Spleen (tissue), 7 donors: ENCODE measurements around the gene ACER3.

ENCODE experiments used
- CTCF ChIP-seq, 11 experiments: fragments of 200-600 bp in 7 of 11; fragments of 450-650 bp in 4 of 11; sonication (generic) in 4 of 11; IDR thresholded peaks in 8 of 11; conservative IDR thresholded peaks in 3 of 11; 1 replicate in 7 of 11; 2 replicates in 4 of 11; pipeline versions ENCODE4 v1.4.0 to v1.8.0; 2016 to 2021; ENCODE audit warnings: antibody characterized with exemption in 11 of 11, inconsistent platforms in 4 of 11, mild to moderate bottlenecking in 1 of 11
- POLR2A ChIP-seq, 3 donors: fragments of 450-650 bp; IDR thresholded peaks; one replicate each; pipeline ENCODE4 v1.5.1; 2017; ENCODE audit warnings: antibody characterized with exemption in 3 of 3, mild to moderate bottlenecking in 1 of 3
- POLR2AphosphoS5 ChIP-seq, 3 donors: sonication (generic); formaldehyde crosslinking; IDR thresholded peaks; one replicate each; pipeline ENCODE4 v1.5.1; 2017; ENCODE audit warnings: antibody characterized with exemption in 3 of 3
- donor health status: DM: no; HTN: no; CAD: no; lungs with moderate emphysema.
- donor health status: DM: no; HTN: no; CAD: no.
- donor health status: DM: no; HTN: no; CAD: no.

- TF ChIP-seq POLR2AphosphoS5 (IDR thresholded peaks at IDR 0.05): peak in 1 of 3 donors; percentile 46
- TF ChIP-seq CTCF (IDR thresholded peaks at IDR 0.05 in 8 of 11, conservative IDR thresholded peaks at IDR 0.05 in 3 of 11): no peak
- no peak for TF ChIP-seq POLR2A (IDR thresholded peaks at IDR 0.05)
Measured at GRCh38 chr11:77065878-77066228, 205.1 kb downstream of the ACER3 start.
